HG03280 (cell line): ENCODE results near the gene STRN3.
"Not testable (repeated sequence)": the region's sequence is repeated elsewhere in the genome, so short reads cannot be mapped to it uniquely, and the experiment has no call there.

Experiments
- ATAC-seq: cut with Tn5 transposase; IDR thresholded peaks from one replicate; pipeline ENCODE4 v1.9.1; 2021; ENCODE audit warnings: mild to moderate bottlenecking, moderate library complexity; ENCODE audit not compliant: unreplicated experiment

STRN3 gene

GRCh38 chr14:31026077-31026449, at the start of gene STRN3:
STRN3 (minus strand) TSS chr14:31026379; CDS start chr14:31026185, 194 bp downstream.
- peak; percentile 32 for ATAC-seq

GRCh38 chr14:31075144-31075543, 49.0 kb upstream of the STRN3 start:
- ATAC-seq: no peak

- ATAC-seq: no peak
Observed at GRCh38 chr14:31071151-31071550, 45.0 kb upstream of the STRN3 start.

GRCh38 chr14:31070431-31070830, 44.3 kb upstream of the STRN3 start:
- no peak for ATAC-seq

GRCh38 chr14:31069343-31069742, 43.2 kb upstream of the STRN3 start:
- ATAC-seq: no peak

GRCh38 chr14:31068235-31068634, 42.1 kb upstream of the STRN3 start:
- ATAC-seq: no peak

- not testable (repeated sequence) for ATAC-seq
Observed at GRCh38 chr14:31062908-31063307, 36.7 kb upstream of the STRN3 start.

GRCh38 chr14:31060253-31060875, 34.2 kb upstream of the STRN3 start:
- ATAC-seq: no peak

GRCh38 chr14:31059152-31059924, 33.2 kb upstream of the STRN3 start:
- ATAC-seq: no peak

- ATAC-seq: no peak
Observed at GRCh38 chr14:31057701-31058364, 31.7 kb upstream of the STRN3 start.

GRCh38 chr14:31057035-31057434, 30.9 kb upstream of the STRN3 start:
- no peak for ATAC-seq

GRCh38 chr14:31052905-31053586, 26.9 kb upstream of the STRN3 start:
- not testable (repeated sequence) for ATAC-seq

- ATAC-seq: no peak
Observed at GRCh38 chr14:31051511-31051910, 25.3 kb upstream of the STRN3 start.

GRCh38 chr14:31051023-31051422, 24.8 kb upstream of the STRN3 start:
- no peak for ATAC-seq

- no peak for ATAC-seq
Observed at GRCh38 chr14:31047503-31047902, 21.3 kb upstream of the STRN3 start.

- no peak for ATAC-seq
Observed at GRCh38 chr14:31045501-31046080, 19.4 kb upstream of the STRN3 start.

- ATAC-seq: no peak
Observed at GRCh38 chr14:31043379-31043778, 17.2 kb upstream of the STRN3 start.

GRCh38 chr14:31042893-31043292, 16.7 kb upstream of the STRN3 start:
- not testable (repeated sequence) for ATAC-seq

GRCh38 chr14:31042300-31042699, 16.1 kb upstream of the STRN3 start:
- ATAC-seq: no peak

GRCh38 chr14:31038521-31039166, 12.5 kb upstream of the STRN3 start:
- ATAC-seq: no peak
